RWPE2 (cell line): ENCODE results near the gene ARHGDIG.
A peak's percentile ranks its signal among the peaks of the same experiment; 100 is the strongest.

Experiments
- ATAC-seq: fragments of 200-7000 bp; cut with Tn5 transposase; 3 replicates; pipeline ENCODE4 v1.9.1; 2021; ENCODE audit warnings: low read depth
- DNase-seq: peaks from one replicate; pipeline ENCODE4 v3.0.0-alpha.2; 2020; ENCODE audit warnings: low spot score
- H3K27ac ChIP-seq: fragments of 450-650 bp; 2 replicates; pipeline ENCODE4 v1.5.1; 2017; ENCODE audit warnings: mild to moderate bottlenecking; ENCODE audit not compliant: poor library complexity, severe bottlenecking
- H3K27me3 ChIP-seq: fragments of 250-450 bp; sonication (Bioruptor Pico); 2 replicates; pipeline ENCODE4 v1.5.1; 2021; ENCODE audit warnings: mild to moderate bottlenecking, moderate library complexity; ENCODE audit not compliant: insufficient read depth, poor library complexity, severe bottlenecking
- H3K36me3 ChIP-seq: fragments of 250-450 bp; sonication (Bioruptor Pico); 2 replicates; pipeline ENCODE4 v1.5.1; 2020; ENCODE audit warnings: low read depth, mild to moderate bottlenecking, moderate library complexity
- H3K4me1 ChIP-seq: fragments of 250-450 bp; sonication (Bioruptor Pico); 2 replicates; pipeline ENCODE4 v1.5.1; 2021; ENCODE audit warnings: mild to moderate bottlenecking, moderate library complexity; ENCODE audit not compliant: insufficient read depth, poor library complexity, severe bottlenecking
- H3K4me3 ChIP-seq: fragments of 250-450 bp; sonication (Bioruptor Pico); 2 replicates; pipeline ENCODE4 v1.5.1; 2021; ENCODE audit warnings: mild to moderate bottlenecking, moderate library complexity; ENCODE audit not compliant: severe bottlenecking
- H3K9me3 ChIP-seq: fragments of 250-450 bp; sonication (Bioruptor Pico); 2 replicates; pipeline ENCODE4 v1.5.1; 2021; ENCODE audit warnings: mild to moderate bottlenecking, moderate library complexity; ENCODE audit not compliant: severe bottlenecking
- TF ChIP-seq, protein P1 (sequence below): fragments of 450-650 bp; IDR thresholded peaks from one replicate; pipeline ENCODE4 v1.5.1; 2017; ENCODE audit warnings: mild to moderate bottlenecking, moderate library complexity; ENCODE audit not compliant: poor library complexity, severe bottlenecking

The ARHGDIG gene

DNA sequence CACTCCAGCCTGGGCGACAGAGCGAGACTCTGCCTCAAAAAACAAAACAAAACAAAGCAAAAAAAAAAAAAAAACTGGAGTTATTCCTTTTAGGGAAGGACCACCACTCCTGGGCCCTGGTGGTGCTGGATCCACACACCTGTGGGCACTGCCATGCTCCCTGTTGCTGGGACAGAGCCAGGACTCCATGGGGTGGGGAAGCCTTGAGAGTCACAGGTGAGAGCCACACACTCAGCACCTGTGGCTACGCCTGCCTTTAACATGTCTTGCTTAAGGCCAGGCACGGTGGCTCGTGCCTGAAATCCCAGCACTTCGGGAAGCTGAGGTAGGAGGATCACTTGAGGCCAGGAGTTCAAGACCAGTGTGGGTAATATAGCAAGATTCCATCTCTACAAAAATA is 20.8 kb downstream of the ARHGDIG start:
- no peak overlapping the region for H3K4me3 ChIP-seq
- no peaks in the 10 kb centered on the region for H3K27me3 ChIP-seq
- ATAC-seq (no peak), DNase-seq (no peak)
- H3K9me3 ChIP-seq, result no peaks in the 10 kb centered on the region
- TF ChIP-seq, protein P1, sequence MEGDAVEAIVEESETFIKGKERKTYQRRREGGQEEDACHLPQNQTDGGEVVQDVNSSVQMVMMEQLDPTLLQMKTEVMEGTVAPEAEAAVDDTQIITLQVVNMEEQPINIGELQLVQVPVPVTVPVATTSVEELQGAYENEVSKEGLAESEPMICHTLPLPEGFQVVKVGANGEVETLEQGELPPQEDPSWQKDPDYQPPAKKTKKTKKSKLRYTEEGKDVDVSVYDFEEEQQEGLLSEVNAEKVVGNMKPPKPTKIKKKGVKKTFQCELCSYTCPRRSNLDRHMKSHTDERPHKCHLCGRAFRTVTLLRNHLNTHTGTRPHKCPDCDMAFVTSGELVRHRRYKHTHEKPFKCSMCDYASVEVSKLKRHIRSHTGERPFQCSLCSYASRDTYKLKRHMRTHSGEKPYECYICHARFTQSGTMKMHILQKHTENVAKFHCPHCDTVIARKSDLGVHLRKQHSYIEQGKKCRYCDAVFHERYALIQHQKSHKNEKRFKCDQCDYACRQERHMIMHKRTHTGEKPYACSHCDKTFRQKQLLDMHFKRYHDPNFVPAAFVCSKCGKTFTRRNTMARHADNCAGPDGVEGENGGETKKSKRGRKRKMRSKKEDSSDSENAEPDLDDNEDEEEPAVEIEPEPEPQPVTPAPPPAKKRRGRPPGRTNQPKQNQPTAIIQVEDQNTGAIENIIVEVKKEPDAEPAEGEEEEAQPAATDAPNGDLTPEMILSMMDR, result no peak
- H3K4me1 ChIP-seq, result no peaks in the 10 kb centered on the region
- H3K27ac ChIP-seq, result no peak overlapping the region
- H3K36me3 ChIP-seq, result peaks cover 35% of the 10 kb centered on the region

DNA sequence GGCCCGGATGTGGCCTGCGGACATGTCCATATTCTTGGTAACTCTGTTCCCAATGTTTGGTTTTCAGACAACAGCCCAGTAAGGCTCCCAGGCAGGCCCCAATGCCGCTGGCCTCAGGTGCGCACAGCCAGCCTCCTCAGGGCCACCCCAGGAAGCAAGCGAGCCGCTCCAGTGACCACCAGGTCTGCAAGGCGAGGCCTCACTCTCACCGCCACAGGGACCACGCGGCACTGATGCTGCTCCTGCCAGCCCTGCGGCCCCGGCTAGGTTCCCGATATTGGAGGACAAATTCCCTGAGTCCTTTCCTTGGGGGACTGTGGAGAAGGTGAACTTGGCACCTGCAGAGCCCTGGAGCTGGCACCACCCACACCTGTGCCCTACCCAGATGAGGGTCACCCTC is 21.6 kb downstream of the ARHGDIG start:
- no peaks in the 10 kb centered on the region for H3K27me3 ChIP-seq
- ATAC-seq (no peak), DNase-seq (peak; percentile 58)
- H3K27ac ChIP-seq, result no peak overlapping the region
- H3K36me3 ChIP-seq, result peaks cover 37% of the 10 kb centered on the region
- H3K9me3 ChIP-seq, result no peaks in the 10 kb centered on the region
- no peak overlapping the region for H3K4me3 ChIP-seq
- no peaks in the 10 kb centered on the region for H3K4me1 ChIP-seq
- TF ChIP-seq, protein P1, result no peak

DNA sequence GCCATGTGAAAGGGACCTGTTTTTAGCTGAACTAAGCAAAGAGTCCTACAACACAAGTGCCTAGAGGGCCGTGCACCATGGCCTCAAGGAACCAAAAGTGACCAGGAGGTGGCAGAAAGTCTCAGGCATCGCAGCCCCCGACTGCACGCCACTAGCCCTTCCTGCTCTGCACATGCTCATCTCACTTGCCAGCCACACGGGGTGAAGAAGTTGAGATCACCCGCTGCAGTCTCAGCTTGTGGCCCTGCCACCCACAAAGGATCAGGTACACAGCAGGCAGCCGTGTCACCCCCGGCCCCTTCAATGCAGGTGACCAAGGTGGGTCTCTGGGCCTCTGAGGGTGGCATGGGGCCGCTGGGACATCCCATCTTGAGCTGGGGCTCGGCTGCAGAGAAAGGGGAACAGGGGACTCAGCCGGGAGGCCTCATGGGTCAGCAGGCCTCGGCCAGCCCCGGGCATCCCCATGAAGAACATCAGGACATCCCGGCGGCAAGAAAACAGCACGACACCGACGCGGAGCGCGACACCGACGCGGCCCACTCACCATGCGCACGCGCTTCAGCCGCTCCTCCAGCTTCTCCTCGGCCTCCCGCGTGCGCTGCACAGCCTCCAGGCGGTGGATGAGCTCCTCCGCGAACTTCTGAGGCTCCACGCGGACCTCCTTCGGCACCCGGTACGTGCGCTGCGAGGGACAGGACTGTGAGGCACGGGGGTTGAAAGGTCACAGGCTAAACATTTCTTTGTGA is 23.5 kb downstream of the ARHGDIG start:
- H3K4me1 ChIP-seq, result no peaks in the 10 kb centered on the region
- H3K4me3 ChIP-seq, result no peak overlapping the region
- no peaks in the 10 kb centered on the region for H3K27me3 ChIP-seq
- DNase-seq, result no peak
- TF ChIP-seq, protein P1, result no peak
- H3K9me3 ChIP-seq, result no peaks in the 10 kb centered on the region
- ATAC-seq, result no peak
- no peak overlapping the region for H3K27ac ChIP-seq
- H3K36me3 ChIP-seq, result peaks cover 39% of the 10 kb centered on the region

DNA sequence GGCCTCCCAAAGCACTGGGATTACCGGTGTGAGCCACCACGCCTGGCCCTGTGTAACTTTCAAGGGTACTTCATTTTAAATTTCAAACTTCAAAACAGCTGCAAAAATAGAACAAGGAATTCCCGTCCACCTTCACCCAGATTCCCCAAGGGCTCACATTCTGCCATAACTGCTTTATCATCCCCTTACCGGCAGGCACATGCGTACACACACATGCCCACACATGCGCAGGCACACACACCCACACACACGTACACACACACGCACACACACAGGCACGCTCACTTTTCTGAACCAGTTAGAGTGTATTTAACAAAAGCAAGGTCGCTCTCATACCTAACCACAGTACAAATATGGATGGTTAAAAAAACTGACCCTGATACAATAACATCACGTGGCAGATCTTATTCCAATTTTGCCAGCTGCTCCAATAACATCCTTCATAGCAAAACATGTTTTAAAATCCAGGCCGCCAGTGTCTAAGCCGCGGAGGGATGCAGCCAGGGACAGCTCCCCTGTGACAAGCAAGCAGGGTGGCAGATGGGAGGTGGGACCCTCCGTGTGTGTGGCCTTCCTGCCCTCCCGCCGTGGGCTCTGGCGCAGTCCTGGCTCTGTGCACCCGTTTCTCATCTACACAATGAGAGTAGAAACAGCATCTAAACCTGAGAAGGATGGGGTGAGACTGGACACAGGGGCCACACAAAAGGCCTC is 25.7 kb downstream of the ARHGDIG start:
- Histone ChIP-seq H3K9me3 (no peaks in the 10 kb centered on the region), H3K36me3 (peaks cover 45% of the 10 kb centered on the region), H3K27ac (no peak overlapping the region), H3K27me3 (no peaks in the 10 kb centered on the region), H3K4me3 (no peak overlapping the region), H3K4me1 (no peaks in the 10 kb centered on the region)
- ATAC-seq (no peak), DNase-seq (no peak)
- TF ChIP-seq, protein P1, result no peak
